Measurements from ENCODE around the gene HGD. TPM values are rescaled to one million over a fixed set of nuclear protein-coding genes. Genes with fewer than 3 reads are reported as not detected.

HGD gene
- total and polyA plus RNA-seq, 2 of the 13 experiments (the other 11 are each of a cell fraction or from before 2014, with no cell fraction given) = 265 to 398 TPM

DNA sequence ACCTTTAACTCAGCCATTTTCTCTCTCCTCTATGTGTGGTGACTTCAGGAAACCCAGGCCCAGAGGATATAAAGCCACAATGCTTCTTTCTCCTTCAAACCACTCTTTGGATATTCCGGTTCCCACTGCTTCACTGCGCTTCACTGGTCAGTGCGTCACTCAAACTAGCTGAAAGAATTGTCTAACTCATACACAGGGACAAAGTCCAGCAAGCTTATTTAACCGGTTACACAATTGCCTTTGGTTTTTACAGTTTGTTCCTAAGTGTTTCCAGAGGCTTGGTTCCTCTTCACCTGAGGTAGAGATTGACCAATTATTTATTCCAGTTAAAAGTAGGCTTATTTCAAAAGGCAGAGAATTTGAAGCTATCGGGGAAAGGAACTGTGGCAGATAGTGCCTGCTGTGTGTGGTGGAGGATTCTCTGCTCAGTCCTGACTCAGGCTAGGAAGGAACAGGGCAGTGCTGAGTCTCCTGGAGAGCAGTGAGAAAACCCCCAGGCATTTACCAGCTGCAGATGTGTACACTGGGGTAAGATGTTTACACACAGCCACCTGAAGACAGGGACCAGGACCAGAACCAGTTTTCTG is at the start of gene HGD (continued):
- TF ChIP-seq CENPX (CRISPR knock-in tag; IDR thresholded peaks at IDR 0.05) = no peak
- TF ChIP-seq CHD2 (IDR thresholded peaks at IDR 0.05; ENCODE audit: low read depth, low read length) = no peak
- TF ChIP-seq ZMAT3 (CRISPR knock-in tag; conservative IDR thresholded peaks at IDR 0.05) = 0 out of 2 replicates have a peak, but pooled peaks have one; percentile 17
- no peak; the same call in 1 of the 2 replicates for TF ChIP-seq ZNF451 (CRISPR knock-in tag; IDR thresholded peaks at IDR 0.05)
- no peak for TF ChIP-seq ZSCAN25 (CRISPR knock-in tag; IDR thresholded peaks at IDR 0.05)
- TF ChIP-seq MAFF (IDR thresholded peaks at IDR 0.05; ENCODE audit: low read depth, low read length) = no peak
- TF ChIP-seq MBNL3 (CRISPR knock-in tag; conservative IDR thresholded peaks at IDR 0.05) = no peak
- TF ChIP-seq ZNF33B (CRISPR knock-in tag; IDR thresholded peaks at IDR 0.05) = no peak
- TF ChIP-seq ZNF552 (CRISPR knock-in tag; IDR thresholded peaks at IDR 0.05; ENCODE audit: borderline replicate concordance) = no peak
- peak; percentile 81 for TF ChIP-seq FOXA3 (CRISPR knock-in tag; IDR thresholded peaks at IDR 0.05)
- TF ChIP-seq, protein P1, sequence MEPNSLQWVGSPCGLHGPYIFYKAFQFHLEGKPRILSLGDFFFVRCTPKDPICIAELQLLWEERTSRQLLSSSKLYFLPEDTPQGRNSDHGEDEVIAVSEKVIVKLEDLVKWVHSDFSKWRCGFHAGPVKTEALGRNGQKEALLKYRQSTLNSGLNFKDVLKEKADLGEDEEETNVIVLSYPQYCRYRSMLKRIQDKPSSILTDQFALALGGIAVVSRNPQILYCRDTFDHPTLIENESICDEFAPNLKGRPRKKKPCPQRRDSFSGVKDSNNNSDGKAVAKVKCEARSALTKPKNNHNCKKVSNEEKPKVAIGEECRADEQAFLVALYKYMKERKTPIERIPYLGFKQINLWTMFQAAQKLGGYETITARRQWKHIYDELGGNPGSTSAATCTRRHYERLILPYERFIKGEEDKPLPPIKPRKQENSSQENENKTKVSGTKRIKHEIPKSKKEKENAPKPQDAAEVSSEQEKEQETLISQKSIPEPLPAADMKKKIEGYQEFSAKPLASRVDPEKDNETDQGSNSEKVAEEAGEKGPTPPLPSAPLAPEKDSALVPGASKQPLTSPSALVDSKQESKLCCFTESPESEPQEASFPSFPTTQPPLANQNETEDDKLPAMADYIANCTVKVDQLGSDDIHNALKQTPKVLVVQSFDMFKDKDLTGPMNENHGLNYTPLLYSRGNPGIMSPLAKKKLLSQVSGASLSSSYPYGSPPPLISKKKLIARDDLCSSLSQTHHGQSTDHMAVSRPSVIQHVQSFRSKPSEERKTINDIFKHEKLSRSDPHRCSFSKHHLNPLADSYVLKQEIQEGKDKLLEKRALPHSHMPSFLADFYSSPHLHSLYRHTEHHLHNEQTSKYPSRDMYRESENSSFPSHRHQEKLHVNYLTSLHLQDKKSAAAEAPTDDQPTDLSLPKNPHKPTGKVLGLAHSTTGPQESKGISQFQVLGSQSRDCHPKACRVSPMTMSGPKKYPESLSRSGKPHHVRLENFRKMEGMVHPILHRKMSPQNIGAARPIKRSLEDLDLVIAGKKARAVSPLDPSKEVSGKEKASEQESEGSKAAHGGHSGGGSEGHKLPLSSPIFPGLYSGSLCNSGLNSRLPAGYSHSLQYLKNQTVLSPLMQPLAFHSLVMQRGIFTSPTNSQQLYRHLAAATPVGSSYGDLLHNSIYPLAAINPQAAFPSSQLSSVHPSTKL (CRISPR knock-in tag; IDR thresholded peaks at IDR 0.05) = peak; percentile 95
- no peak for TF ChIP-seq MTF2 (CRISPR knock-in tag; IDR thresholded peaks at IDR 0.05; ENCODE audit: borderline replicate concordance)
- no peak for TF ChIP-seq RORA (CRISPR knock-in tag; IDR thresholded peaks at IDR 0.05)
- TF ChIP-seq, protein P2, sequence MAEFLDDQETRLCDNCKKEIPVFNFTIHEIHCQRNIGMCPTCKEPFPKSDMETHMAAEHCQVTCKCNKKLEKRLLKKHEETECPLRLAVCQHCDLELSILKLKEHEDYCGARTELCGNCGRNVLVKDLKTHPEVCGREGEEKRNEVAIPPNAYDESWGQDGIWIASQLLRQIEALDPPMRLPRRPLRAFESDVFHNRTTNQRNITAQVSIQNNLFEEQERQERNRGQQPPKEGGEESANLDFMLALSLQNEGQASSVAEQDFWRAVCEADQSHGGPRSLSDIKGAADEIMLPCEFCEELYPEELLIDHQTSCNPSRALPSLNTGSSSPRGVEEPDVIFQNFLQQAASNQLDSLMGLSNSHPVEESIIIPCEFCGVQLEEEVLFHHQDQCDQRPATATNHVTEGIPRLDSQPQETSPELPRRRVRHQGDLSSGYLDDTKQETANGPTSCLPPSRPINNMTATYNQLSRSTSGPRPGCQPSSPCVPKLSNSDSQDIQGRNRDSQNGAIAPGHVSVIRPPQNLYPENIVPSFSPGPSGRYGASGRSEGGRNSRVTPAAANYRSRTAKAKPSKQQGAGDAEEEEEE (CRISPR knock-in tag; IDR thresholded peaks at IDR 0.05; ENCODE audit: borderline replicate concordance) = no peak
- TF ChIP-seq, protein P3, sequence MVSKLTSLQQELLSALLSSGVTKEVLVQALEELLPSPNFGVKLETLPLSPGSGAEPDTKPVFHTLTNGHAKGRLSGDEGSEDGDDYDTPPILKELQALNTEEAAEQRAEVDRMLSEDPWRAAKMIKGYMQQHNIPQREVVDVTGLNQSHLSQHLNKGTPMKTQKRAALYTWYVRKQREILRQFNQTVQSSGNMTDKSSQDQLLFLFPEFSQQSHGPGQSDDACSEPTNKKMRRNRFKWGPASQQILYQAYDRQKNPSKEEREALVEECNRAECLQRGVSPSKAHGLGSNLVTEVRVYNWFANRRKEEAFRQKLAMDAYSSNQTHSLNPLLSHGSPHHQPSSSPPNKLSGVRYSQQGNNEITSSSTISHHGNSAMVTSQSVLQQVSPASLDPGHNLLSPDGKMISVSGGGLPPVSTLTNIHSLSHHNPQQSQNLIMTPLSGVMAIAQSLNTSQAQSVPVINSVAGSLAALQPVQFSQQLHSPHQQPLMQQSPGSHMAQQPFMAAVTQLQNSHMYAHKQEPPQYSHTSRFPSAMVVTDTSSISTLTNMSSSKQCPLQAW (CRISPR knock-in tag; IDR thresholded peaks at IDR 0.05) = peak; percentile 85
- no peak for TF ChIP-seq ZNF839 (CRISPR knock-in tag; IDR thresholded peaks at IDR 0.05; ENCODE audit: borderline replicate concordance)
- no peak for TF ChIP-seq ZBTB42 (CRISPR knock-in tag; IDR thresholded peaks at IDR 0.05)
- no peak for TF ChIP-seq NFKB2 (CRISPR knock-in tag; IDR thresholded peaks at IDR 0.05; ENCODE audit: borderline replicate concordance)
- TF ChIP-seq HHEX (CRISPR knock-in tag; IDR thresholded peaks at IDR 0.05) = no peak
- TF ChIP-seq HNRNPK (IDR thresholded peaks at IDR 0.05; ENCODE audit: low read depth, low read length, poor library complexity, severe bottlenecking) = no peak
- TF ChIP-seq WIZ (CRISPR knock-in tag; IDR thresholded peaks at IDR 0.05) = no peak
- peak; percentile 88 for TF ChIP-seq ZNF792 (CRISPR knock-in tag; IDR thresholded peaks at IDR 0.05)
- TF ChIP-seq JUNB (CRISPR knock-in tag; IDR thresholded peaks at IDR 0.05; ENCODE audit: borderline replicate concordance) = no peak
- TF ChIP-seq, protein P4, sequence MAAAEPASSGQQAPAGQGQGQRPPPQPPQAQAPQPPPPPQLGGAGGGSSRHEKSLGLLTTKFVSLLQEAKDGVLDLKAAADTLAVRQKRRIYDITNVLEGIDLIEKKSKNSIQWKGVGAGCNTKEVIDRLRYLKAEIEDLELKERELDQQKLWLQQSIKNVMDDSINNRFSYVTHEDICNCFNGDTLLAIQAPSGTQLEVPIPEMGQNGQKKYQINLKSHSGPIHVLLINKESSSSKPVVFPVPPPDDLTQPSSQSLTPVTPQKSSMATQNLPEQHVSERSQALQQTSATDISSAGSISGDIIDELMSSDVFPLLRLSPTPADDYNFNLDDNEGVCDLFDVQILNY (CRISPR knock-in tag; conservative IDR thresholded peaks at IDR 0.05) = no peak
- no peak for TF ChIP-seq ARNTL (CRISPR knock-in tag; IDR thresholded peaks at IDR 0.05)

Data from HepG2 (cell line).